SKM-1 treated with dmso at 0.1 percent for 144 hours (cell line): ENCODE measurements around the gene COX14.

Experiments
- DNase-seq: peaks from one replicate; lab custom pipeline; 2025; ENCODE audit not compliant: unreplicated experiment; lab: John Stamatoyannopoulos, UW

The COX14 gene

DNA sequence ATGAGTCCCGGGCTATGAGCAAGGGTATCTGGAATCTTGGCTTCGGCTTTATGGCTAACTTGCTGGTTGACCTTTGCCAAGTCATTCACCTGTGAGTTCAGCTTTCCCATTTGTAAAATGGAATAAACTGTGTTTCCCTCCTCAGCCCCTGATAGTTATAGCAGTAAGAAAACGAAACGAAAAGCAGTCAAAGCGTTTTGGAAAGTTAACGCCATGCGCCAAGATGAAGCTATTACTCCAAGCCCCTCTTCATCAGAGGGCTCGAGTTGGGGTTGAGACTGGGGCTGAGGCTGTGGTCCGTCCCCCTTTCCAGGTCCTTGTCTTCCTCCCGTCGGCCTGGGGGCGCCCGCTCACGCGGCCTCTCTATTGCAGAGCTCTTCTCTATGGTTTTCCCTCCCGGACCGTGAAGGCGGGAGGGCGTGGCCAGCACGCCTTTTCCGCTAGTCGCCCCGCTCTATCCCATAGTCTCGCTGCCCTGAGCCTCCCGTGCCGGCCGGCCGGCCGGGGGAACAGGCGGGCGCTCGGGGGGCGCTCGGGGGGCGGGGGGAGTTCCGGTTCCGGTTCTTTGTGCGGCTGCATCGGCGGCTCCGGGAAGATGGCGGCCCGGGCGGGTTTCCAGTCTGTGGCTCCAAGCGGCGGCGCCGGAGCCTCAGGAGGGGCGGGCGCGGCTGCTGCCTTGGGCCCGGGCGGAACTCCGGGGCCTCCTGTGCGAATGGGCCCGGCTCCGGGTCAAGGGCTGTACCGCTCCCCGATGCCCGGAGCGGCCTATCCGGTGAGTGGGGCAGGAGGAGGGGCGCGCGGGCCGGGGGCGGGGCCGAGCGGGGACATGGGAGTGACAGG, 27.0 kb upstream of the COX14 start, which contains the start of gene SMARCD1:
Gene SMARCD1 (plus strand): TSS at position 568 of the 840 bp plus-strand sequence. CDS start 28 bp downstream, at position 596.
- DNase-seq, result peak; percentile 68

GRCh38 chr12:50085615-50086072, 26.4 kb upstream of the COX14 start:
- DNase-seq, result no peak

DNA sequence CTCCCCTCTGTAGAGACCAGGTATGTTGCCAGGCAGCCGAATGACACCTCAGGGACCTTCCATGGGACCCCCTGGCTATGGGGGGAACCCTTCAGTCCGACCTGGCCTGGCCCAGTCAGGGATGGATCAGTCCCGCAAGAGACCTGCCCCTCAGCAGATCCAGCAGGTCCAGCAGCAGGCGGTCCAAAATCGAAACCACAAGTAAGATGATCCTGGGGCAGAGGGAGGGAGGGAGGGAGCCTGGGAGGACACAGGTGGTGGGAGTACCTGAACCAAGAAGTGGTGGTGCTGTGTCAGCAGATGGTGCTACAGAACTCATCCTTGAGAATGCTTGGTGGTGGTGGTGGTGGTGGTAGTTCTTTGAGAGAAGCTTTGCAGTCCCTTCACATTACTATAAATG, 25.9 kb upstream of the COX14 start:
- DNase-seq, result no peak

DNA sequence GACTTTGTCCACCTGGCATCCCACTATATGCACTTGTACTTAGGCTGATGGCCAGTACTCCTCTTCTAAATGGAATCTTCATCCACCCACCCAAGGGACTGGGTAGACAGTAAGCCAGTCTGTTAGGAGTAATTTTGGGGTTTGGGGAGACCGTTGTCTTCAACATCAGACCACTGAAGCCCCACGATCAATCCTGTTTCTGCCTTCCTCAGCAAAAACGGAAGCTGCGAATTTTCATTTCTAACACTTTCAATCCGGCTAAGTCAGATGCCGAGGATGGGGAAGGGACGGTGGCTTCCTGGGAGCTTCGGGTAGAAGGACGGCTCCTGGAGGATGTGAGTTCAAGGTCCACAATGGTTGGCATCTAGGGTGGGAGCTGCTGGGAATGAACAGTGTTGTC, 24.9 kb upstream of the COX14 start:
- no peak for DNase-seq

DNA sequence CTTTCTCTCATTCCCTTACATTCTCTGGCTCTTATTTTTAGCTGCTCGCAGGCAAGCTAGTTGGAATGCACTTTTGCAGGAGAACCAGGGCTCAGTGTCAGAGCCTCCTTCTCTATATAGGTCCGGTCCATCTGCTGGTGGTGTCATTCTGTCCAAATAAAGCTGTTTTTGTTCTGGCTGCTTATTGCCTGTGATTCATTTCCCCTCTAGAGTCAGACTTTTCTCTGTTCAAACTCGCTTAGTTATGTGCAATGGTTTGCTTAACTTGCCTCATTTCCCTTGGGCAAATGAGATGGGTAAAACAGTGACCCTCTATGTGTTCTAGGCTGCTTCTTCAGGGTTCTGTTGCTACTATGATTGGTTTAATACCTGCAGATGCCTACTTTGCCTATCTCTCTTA, 24.0 kb upstream of the COX14 start:
- DNase-seq, result no peak

DNA sequence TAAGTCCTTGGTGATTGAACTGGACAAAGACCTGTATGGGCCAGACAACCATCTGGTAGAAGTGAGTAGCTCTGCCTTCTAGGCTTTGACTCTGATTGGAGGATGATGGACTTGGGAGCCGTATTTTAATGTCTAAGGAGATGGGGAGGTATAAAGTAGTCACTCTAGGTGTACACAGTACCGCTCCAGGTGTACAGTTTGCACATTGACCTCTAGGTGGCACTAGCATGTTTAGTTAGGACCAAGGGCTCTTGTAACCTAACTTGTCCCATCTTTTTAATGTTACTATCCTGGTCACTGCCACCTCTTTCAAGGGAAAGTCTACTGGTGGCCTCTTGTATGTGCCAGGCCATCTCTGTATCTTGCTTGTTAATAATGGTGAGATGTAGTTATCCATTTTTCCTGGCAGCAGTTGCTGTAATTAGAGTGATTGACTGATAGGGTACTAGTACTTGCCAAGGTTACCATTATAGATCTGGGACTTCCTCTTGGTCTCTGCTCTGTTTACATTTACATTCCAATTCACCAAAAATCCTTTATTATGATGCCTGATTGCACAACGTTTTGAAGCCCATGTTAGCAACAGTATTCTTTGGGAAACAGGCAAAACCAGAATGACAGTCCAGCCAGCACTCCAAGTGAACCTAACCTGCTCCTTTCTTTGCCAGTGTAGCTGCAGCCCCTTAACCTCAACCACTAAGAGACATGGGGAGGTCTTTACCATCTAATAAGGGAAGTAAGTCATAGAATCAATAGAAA, 23.3 kb upstream of the COX14 start:
- DNase-seq, result no peak

GRCh38 chr12:50089730-50090129, 22.3 kb upstream of the COX14 start:
- DNase-seq, result no peak

- DNase-seq, result no peak
These were observed 21.6 kb upstream of the COX14 start for GRCh38 chr12:50090391-50090790.

- no peak for DNase-seq
These were observed 14.1 kb upstream of the COX14 start for GRCh38 chr12:50097952-50098351.

- no peak for DNase-seq
These were observed 12.6 kb upstream of the COX14 start for GRCh38 chr12:50099302-50100008.

DNA sequence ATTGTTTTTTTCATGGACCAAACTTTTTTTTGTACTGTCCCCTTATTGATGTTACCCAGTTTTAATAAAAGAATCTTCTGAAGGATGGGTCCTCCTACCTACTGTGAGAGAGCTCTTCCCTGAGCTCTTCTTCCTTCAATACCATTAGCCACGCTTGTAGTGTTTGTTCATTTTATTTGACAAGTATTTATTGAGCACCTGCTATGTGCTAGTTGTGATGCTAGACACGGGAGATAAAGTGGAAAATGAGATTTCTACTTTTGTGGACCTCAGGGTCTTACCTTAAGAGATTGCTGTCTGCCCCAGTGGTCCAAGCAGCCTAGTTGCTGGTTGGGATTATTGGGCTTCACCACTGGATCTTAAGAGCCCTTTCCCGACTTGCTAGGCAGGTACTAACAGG, 11.5 kb upstream of the COX14 start:
- no peak for DNase-seq

DNA sequence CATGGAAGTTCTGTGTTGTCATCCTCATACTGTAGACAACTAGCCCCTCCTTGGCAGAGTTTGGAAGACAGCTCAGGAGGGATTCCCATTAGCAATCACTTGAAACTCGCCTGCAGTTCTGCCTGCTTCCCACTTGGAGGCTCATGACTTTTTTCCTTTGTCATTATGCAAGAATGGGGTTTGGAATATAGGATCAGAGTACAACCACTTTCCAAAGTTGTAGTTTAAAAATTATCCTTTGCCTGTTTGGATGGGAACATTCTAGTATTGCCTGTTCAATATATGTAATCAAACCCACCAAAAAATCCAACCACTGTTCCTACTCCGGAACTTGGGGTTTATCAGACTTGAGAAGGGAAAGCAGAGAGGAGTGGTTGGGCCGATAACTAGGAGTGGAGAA, 10.4 kb upstream of the COX14 start:
- no peak for DNase-seq

DNA sequence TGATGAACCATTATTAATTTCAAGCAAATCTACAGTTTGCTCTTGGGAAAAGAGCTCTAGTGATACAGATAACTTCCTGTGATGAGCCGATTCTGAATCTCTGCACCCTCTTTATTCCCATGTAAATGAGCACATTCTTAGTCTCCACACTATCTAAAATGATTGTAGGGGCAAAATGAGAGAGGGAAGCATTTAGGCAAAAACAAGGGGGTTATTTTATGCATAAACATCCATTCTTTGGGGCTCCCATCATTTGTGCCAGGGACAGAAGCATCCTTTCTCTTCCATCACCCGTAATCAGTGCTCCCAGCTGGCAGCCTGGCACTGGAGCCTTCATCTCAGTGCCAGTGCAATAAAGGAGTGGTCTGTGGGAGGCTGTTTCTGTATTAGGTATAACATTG, 9.9 kb upstream of the COX14 start:
- no peak for DNase-seq

- DNase-seq, result no peak
These were observed 9.3 kb upstream of the COX14 start for GRCh38 chr12:50102646-50103309.

DNA sequence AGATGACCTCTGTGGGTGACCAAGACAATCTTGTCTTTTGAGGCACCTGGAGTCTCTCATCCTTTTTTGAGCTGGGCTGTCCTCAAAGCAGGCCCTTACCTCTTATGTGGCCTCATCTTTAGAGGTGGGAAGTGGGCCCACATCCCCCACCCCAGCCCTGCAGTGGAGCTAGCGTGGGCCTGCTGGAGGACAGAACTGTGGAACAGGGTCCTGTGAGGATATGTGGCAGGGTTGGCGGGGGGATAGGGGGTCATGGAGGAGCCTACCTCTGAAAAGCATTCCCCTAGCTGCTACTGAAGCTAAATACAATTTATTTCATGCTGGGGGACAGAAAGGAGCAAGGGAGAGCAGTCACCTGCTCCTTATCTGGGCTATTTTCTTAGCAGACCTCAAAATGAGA, 8.7 kb upstream of the COX14 start:
- DNase-seq, result no peak

- no peak for DNase-seq
These were observed 8.2 kb upstream of the COX14 start, which contains the start of gene GPD1 for GRCh38 chr12:50103767-50104321. TSS of gene GPD1 (plus strand) at chr12:50104008. CDS start at chr12:50104051, 43 bp downstream.

DNA sequence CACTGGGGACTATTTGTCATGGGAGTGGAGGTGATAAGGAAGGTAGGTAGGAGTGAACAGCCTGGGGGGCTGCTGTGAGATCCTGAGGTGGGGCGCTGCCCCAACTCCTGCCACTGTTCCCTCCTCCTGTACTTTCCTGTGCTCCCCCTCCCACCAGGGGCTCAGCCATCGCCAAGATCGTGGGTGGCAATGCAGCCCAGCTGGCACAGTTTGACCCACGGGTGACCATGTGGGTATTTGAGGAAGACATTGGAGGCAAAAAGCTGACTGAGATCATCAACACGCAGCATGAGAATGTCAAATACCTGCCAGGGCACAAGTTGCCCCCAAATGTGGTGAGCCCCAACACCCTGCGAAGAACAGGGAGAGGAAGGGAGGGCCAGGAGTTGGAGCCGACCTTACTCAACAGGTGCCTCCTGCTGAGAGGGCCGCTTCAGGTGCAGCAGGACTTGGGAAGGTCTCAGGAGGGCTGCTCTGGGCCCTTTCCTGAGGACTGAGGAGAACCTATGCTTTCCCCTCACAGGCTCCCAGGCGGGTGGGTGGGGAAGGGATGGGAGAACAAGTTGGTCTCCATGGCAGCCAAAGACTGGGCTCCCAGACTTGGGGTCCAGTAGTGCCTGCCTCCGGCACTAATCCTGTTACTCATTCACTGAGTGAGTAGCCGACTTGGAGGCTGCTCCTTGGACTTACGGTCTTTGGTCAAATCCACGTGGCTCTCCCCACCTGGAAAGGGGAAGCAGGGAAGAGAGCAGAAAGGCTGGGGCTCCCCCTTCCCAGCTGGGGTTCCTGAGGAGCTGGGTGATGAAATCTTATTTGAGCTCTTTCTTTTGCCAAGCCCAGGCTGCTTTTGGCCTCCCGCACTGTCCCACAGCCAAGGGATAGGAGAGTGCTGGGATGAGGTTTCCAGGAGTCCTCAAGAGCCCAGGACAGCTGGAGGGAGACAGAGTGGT, 7.3 kb upstream of the COX14 start:
- no peak for DNase-seq

GRCh38 chr12:50105913-50106450, 6.1 kb upstream of the COX14 start:
- DNase-seq, result no peak

DNA sequence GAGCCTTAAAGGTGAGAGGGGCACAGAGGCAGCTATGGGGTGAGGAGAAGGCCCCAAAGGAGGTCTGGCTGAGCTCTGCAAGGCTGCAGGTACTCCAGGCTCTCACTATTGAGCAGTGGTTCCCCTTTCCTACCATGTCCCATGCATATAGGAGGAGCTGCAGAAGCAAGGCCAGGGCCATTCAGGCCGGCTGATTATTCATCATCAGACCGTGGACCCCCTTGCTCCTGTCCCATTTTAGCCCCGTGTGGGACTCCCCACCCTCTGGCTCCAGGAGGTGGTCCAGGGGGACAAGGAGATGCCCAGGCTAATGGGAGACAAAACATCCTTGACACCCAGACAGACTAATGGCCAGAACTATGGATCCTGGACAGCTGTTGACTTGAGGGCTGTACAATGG, 5.1 kb upstream of the COX14 start:
- no peak for DNase-seq
